Measurements from ENCODE around the gene COBLL1.

Gene COBLL1

GRCh38 chr2:164734196-164734595 is 107.4 kb downstream of the COBLL1 start:
- no peak overlapping the region for H3K4me3 ChIP-seq (replicated peaks; ENCODE audit: low read depth, low read length)
- TF ChIP-seq, protein P1, sequence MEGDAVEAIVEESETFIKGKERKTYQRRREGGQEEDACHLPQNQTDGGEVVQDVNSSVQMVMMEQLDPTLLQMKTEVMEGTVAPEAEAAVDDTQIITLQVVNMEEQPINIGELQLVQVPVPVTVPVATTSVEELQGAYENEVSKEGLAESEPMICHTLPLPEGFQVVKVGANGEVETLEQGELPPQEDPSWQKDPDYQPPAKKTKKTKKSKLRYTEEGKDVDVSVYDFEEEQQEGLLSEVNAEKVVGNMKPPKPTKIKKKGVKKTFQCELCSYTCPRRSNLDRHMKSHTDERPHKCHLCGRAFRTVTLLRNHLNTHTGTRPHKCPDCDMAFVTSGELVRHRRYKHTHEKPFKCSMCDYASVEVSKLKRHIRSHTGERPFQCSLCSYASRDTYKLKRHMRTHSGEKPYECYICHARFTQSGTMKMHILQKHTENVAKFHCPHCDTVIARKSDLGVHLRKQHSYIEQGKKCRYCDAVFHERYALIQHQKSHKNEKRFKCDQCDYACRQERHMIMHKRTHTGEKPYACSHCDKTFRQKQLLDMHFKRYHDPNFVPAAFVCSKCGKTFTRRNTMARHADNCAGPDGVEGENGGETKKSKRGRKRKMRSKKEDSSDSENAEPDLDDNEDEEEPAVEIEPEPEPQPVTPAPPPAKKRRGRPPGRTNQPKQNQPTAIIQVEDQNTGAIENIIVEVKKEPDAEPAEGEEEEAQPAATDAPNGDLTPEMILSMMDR (IDR thresholded peaks at IDR 0.05; ENCODE audit: low read depth, low read length, missing control alignments): no peak
- no peak for DNase-seq (ENCODE audit: extremely low read depth, low read depth)

GRCh38 chr2:164725542-164725941 is 116.1 kb downstream of the COBLL1 start:
- DNase-seq (ENCODE audit: extremely low read depth, low read depth): no peak
- TF ChIP-seq, protein P1 (IDR thresholded peaks at IDR 0.05; ENCODE audit: low read depth, low read length, missing control alignments): no peak

DNA sequence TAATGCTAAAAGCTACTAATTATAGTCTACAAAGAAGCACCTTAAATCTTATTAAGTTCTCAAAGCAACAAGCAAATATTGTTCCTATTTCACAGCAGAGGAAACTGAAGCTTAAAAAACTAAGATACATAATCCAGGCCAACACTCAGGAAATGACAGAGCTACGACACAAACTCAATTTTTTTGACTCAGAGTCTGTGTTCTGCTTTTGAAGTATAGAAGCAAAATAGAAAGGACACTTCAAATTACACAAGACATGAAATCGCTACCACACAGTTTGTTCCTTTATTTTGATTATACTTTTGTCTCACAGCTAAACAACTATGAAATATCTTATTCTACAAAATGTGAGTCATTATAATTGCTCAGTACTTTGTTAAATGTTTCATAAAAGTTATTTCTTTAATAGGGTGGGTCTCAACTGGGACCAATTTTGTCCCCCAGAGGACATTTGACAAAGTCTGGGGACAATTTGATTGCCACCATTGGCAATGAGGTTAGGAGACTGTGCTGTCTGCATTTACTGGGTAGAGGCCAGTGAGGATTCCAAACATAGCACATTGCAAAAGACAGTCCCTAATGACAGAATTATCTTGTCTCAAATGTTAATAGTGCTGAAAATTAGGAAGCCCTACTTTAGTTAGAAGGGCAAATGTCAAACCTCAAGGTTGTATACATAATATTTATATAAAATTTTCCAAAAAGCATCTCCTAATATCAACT is 118.8 kb downstream of the COBLL1 start:
- H3K4me3 ChIP-seq (replicated peaks; ENCODE audit: low read depth, low read length): no peak overlapping the region
- DNase-seq (ENCODE audit: extremely low read depth, low read depth): no peak
- TF ChIP-seq, protein P1 (IDR thresholded peaks at IDR 0.05; ENCODE audit: low read depth, low read length, missing control alignments): no peak

More at GRCh38 chr2:164725542-164725941, 116.1 kb downstream of the COBLL1 start:
- no peak overlapping the region for H3K4me3 ChIP-seq (replicated peaks; ENCODE audit: low read depth, low read length)

GRCh38 chr2:164721430-164721829 is 120.2 kb downstream of the COBLL1 start:
- no peak for DNase-seq (ENCODE audit: extremely low read depth, low read depth)
- TF ChIP-seq, protein P1 (IDR thresholded peaks at IDR 0.05; ENCODE audit: low read depth, low read length, missing control alignments): no peak
- no peak overlapping the region for H3K4me3 ChIP-seq (replicated peaks; ENCODE audit: low read depth, low read length)

DNA sequence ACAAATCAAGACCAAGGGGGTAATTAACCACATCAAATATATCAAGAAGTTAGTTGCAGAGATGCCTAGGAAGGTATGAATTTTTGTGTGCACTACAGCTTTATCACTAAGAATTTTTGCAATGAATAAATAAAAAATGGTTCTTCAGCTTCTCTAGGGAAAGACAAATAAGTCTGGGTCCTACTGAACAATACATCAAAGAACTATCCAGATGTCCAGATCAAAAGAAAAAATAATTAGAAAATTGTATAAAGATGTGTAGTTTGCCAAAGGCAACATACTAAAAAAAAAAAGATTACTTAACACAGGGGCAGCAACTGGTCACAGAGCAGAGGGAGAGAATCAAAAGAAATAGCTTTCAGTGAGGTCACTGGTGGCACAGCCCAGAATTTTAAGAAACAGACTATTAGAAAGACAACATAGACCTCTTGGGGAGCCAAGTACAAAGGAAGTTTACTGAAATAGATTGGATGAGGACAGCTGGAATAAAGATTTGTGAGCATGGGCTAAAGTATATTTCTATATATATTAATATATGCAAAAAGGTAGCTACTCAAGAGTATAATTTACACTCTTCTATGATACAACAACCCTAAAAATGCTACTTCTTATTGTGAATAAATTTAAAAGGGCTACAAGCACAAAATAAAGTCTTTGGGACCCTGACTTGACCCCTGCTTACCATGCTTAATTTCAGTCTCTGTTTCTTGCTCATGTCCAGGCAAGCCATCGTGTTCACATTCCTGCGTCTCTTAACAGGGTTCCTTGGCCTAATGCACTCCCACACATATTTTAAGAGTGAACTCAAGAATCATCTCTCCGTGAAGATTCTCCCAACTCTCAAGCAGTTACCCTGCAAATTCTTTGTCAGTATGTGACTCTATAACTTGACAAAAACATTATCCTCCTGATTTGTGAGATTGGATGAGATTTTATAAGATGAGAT is 121.4 kb downstream of the COBLL1 start:
- no peak for DNase-seq (ENCODE audit: extremely low read depth, low read depth)
- no peak overlapping the region for H3K4me3 ChIP-seq (replicated peaks; ENCODE audit: low read depth, low read length)
- TF ChIP-seq, protein P1 (IDR thresholded peaks at IDR 0.05; ENCODE audit: low read depth, low read length, missing control alignments): no peak

DNA sequence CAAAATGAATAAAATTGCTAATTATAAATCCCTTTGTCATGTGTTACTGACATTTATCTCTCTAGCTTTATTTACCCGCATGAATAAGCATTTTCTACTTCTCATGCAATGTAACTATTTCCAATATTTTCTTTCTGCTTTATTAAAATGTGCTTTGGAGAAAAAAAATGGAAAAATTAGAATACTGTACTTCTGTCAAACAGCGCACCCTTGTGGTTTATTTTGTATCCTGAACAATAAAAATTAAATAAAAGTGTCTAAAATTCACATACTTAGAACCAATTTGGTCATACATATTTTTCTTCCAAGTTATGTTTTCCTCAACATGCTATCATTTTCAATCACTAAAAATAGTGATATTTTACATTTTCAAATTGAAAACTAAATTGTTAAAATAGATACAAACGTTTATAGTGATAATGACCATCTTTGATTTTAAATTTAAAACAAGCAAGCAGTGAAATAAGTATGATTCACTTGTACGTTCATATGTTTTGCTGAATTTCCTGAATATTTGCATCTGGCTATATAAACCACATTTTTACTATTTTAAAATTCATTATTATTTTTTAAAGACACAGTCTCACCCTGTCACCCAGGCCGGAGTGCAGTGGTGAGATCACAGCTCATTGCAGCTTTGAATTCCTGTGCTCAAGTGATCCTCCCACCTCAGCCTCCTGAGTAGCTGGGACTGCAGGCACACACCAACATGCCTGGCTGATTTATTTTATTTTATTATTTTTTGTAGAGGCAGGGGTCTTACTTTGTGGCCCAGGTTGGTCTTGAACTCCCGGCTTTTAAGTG is 124.4 kb downstream of the COBLL1 start:
- H3K4me3 ChIP-seq (replicated peaks; ENCODE audit: low read depth, low read length): no peak overlapping the region
- TF ChIP-seq, protein P1 (IDR thresholded peaks at IDR 0.05; ENCODE audit: low read depth, low read length, missing control alignments): peak; percentile 34
- no peak for DNase-seq (ENCODE audit: extremely low read depth, low read depth)
